Fibroblast of skin of abdomen (primary cell): ENCODE data around the gene RORC.

Experiments
- DNase-seq: peaks from one replicate; pipeline ENCODE4 v3.0.0-alpha.2; 2013

Gene RORC

GRCh38 chr1:151825751-151826660 is 5.6 kb downstream of the RORC start:
- DNase-seq: no peak

GRCh38 chr1:151825204-151825603 is 6.4 kb downstream of the RORC start:
- DNase-seq: no peak

DNA sequence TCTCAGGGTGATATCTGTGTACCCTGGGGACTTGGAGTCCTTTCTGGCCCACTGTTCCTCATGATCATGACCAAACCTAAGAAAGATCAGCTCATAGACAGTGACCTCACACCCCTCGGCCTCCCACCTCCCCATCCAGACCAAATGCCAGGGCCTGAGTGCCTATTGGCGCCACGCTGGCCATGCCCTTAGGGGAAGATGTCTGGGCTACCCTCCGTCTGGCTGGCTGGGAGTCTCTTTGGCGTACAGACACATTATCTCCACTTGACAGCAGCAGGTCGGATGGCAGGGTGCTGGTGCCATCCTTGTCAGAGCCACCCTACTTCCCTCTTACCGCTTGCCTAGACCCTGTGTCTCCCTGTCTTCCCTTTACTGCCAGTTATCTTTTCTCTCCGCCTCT is 8.4 kb downstream of the RORC start:
- no peak for DNase-seq

- no peak for DNase-seq
Measured at GRCh38 chr1:151822404-151822803, 9.2 kb downstream of the RORC start.

- DNase-seq: no peak
Measured at GRCh38 chr1:151820940-151821339, 10.7 kb downstream of the RORC start.

DNA sequence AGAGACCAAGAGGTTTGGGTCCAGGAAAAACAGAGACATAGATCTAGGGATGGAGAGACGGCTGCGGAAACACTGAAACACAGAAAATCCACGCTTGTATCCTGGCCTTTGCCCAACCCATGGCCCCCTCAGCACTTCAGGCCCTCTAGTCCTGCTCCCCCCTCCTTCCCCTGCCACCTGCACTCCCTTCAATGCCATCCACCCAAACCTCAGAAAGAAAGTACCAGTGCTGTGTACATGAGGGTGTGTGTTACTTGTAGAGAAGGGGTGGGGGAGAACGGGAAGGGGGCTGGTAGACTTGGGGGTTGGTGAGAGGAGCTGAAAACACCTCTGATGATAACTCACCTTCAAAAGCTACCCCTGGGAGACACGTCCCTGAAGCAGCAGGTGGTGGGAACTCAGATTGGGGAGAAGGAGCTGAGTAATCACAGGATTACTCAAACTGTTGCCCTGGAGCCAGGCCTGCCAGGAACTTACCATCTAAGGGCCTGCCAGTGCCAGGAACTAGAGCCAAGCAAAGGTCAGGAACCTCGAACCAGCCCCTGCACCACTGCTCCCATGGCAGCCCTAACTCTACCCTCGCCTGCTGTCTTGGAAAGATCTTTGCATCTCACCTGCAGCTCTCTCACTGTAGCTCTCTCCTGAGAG is 11.5 kb downstream of the RORC start:
- DNase-seq: no peak

DNA sequence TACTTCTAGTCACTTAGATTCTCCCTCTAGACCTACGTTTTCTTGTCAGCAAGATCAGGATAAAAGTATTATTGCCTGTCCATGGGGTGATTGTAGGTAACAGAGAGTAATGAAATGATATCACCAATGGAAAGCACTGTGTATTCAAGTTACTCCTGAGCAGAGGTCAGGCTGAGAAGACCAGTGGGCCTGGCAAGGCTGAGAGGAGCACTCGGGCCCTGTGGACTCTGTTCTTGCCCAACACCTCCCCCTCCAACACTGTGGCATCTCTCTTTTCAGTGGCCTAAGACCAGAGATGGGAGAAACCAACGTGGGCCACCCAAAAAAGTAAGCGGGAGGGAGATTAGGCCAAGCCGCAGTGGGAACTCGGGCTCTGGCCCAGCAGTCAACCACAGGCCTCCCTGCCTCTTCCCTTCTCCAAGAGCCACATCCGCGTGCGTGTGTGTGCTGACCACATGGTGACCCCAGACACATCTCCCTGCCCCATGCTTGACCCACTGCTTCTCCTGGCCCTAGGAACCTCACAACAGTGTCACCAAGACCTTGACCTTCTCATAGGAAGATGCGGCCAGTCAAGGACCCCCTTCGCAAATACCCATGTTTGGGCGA is 12.3 kb downstream of the RORC start:
- no peak for DNase-seq

- DNase-seq: no peak
Measured at GRCh38 chr1:151817353-151817730, 14.3 kb downstream of the RORC start.

DNA sequence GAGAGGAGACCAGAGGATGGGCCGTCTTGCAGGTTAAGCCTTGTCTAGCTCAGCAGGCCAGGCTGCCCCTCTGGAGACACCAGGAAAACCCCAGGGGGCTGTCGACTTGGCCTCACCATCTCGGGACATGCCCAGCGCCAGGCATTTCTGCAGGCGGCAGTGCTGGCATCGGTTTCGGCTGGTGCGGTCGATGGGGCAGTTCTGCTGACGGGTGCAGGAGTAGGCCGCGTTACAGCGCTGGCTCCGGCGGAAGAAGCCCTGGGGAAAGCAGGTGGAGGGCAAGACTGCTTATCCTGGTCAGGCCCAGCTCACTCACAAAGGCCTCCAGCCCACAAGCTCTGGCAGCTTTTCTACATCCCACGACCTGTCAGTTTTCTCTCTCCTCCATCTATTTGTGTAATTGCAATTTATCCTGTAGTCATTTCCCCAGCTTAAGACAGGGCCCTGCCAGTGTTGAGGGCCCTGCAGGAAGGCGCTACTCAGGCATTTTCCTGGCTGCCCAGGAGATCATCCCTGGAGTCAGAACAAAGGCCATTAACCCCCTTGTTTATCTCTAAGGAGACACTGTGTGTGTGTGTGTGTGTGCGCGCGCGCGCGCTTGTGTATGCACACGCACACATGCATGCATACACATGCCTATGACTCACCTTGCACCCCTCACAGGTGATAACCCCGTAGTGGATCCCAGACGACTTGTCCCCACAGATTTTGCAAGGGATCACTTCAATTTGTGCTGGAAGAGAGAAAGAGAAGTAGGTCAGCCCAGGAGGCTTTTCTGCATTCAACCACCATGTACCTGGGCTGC is 14.9 kb downstream of the RORC start:
- no peak for DNase-seq

- DNase-seq: no peak
Measured at GRCh38 chr1:151815716-151816327, 15.8 kb downstream of the RORC start.

DNA sequence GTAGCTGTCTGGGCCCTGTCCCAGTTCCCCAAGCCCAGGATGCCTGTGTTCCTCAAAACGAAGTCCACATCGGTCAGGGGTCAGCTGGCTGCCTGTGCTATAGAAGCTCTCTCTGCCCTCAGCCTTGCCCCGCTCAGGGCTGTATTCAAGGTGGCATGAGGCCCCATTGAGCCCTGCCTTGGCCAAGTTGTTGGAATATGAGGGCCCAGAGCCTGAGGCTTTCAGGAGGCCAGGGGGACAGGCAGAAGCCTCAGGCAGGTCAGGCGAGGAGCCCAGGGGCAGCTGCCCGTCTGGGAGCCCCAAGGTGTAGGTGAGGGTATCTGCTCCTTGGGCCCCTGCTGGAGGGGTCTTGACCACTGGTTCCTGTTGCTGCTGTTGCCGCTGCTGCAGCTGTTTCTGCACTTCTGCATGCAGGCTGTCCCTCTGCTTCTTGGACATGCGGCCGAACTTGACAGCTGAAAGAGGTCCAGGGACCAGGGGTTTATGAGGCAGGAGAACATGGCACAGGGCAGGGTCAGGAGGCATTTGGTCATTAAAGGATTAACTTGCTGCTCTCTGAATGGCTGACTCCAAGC is 16.5 kb downstream of the RORC start:
- no peak for DNase-seq

- no peak for DNase-seq
Measured at GRCh38 chr1:151814426-151814825, 17.2 kb downstream of the RORC start.

GRCh38 chr1:151813271-151813977 is 18.2 kb downstream of the RORC start:
- DNase-seq: no peak

DNA sequence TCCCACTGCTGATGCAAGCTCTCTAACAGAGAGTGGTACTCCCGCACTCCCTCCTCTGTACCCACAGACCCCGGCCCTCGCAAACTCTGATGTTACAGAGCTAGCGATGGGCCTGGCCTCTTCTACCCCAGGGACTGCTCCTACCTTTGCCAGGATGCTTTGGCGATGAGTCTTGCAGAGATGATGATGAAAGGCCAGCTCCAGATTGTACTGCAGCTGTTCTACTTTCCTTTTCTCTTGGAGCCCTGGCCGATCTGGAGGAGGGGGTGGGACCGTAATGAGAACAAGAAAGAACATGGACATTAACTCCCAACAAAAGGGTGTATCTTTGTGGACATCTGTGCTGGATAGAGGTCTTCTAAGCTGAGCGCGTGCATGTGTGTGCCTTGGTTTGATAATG is 20.4 kb downstream of the RORC start:
- peak; percentile 48 for DNase-seq

- peak; percentile 14 for DNase-seq
Measured at GRCh38 chr1:151809985-151810556, 21.5 kb downstream of the RORC start.

- no peak for DNase-seq
Measured at GRCh38 chr1:151809290-151809984, 22.2 kb downstream of the RORC start.

DNA sequence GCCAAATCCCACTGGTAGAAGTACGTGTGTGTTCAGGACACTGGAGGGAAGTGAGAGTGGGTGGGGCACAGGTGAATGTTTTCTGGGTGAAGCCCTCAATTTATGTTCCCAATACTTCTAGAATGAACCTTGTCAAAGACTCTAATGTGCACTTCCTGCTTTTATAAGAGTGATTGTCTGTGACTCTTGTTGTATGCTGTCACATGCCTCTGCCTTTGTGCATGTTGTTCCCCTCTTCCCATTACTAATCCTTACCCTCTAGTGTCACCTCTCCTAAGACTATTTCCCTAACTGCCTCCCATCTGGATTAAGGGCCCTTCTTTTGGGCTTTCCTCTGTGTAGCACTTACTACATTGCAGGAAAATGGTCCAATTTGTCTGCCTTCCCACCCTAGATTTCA is 23.8 kb downstream of the RORC start:
- no peak for DNase-seq

GRCh38 chr1:151807131-151807530 is 24.5 kb downstream of the RORC start:
- no peak for DNase-seq

DNA sequence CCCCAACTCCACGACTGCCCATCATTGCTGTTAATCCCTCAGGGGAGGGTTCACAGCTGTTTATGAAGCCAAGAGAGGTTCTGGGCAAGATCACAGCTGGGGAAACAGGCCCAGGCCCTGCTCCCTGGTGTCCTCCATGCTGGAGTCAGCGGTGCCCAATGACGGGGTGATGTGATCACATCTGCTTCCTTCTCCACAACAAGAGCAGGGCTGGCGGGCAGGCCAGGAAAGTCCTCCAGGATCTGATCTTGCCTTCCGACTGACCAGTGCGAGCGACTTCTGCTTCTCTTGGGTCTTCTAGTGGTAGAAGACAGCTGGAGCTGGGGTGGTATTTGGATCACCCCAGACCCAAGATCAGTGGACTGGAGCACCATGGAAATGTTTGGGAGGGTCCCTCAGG is 25.4 kb downstream of the RORC start:
- DNase-seq: no peak

GRCh38 chr1:151805066-151805820 is 26.4 kb downstream of the RORC start, which contains the start of gene LINGO4:
Gene LINGO4 (minus strand): TSS chr1:151805419. CDS start chr1:151802704, 2,715 bp downstream.
- no peak for DNase-seq
